GM12874 (cell line): ENCODE results near the gene RNF213.

Source experiments
- TF ChIP-seq, protein P1 (sequence below): IDR thresholded peaks from 2 replicates; pipeline ENCODE4 v1.5.1; 2011; ENCODE audit warnings: low read depth, mild to moderate bottlenecking, control low read depth, low read length, moderate library complexity; ENCODE audit not compliant: insufficient read depth

The RNF213 gene

DNA sequence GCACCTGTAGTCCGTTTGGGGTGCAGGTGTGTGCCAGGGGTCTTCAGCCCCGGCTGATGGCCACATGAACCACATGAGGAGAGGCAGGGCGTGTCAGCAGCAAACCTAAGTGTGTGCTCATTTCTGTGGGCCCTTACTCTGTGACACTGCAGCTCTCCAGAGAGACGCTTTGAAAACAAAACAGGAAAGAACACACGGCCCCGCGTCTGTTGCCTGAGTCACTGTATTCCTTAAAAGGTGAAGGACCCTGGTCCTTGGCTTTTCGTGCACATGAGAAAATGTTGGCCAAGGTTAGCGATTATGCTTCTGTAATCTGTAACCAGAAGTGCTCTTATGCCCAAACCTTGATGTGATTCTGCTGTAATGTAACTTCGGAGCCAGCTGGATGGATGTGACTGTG lies 176.9 kb downstream of the RNF213 start:
- TF ChIP-seq, protein P1, sequence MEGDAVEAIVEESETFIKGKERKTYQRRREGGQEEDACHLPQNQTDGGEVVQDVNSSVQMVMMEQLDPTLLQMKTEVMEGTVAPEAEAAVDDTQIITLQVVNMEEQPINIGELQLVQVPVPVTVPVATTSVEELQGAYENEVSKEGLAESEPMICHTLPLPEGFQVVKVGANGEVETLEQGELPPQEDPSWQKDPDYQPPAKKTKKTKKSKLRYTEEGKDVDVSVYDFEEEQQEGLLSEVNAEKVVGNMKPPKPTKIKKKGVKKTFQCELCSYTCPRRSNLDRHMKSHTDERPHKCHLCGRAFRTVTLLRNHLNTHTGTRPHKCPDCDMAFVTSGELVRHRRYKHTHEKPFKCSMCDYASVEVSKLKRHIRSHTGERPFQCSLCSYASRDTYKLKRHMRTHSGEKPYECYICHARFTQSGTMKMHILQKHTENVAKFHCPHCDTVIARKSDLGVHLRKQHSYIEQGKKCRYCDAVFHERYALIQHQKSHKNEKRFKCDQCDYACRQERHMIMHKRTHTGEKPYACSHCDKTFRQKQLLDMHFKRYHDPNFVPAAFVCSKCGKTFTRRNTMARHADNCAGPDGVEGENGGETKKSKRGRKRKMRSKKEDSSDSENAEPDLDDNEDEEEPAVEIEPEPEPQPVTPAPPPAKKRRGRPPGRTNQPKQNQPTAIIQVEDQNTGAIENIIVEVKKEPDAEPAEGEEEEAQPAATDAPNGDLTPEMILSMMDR: no peak

DNA sequence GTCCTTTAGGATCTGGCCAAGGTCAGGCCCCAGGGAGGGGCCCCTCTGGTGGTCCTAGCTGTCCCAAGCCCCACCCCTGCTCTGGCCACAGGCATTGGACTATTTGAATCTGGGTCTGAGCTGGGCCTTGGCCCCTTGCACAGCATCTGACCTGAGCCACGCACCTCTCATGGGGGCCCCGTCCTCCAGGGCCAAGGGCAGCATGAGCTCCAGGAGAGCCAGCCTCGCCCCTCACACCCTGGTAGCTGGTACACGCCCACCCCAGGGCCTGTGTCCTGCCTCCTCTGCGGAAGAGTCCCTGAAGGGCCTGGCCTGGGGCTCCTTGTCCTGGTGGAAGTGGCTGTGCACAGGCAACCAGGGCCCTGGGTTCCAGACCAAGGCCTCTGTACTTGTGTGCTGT lies 178.2 kb downstream of the RNF213 start:
- TF ChIP-seq, protein P1: no peak

DNA sequence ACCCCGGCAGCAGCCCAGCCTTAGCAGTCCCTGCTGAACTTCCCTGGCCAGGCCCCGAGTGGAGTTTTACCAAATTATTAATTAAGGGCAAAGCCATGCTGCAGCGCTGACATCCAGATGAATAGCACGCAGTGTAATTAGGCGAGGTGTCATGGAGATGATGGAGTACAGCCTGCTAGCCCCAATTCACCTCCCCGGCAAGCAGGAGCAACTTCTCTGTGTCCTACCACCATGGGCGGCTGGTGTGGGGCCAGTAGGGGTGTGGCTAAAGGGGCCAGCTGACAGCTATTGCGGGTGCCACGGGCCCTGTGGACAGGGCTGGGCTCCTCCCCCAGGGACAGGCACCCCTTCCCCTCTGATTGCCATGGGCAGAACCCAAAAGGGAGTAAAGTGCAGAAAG lies 178.8 kb downstream of the RNF213 start:
- TF ChIP-seq, protein P1: no peak

DNA sequence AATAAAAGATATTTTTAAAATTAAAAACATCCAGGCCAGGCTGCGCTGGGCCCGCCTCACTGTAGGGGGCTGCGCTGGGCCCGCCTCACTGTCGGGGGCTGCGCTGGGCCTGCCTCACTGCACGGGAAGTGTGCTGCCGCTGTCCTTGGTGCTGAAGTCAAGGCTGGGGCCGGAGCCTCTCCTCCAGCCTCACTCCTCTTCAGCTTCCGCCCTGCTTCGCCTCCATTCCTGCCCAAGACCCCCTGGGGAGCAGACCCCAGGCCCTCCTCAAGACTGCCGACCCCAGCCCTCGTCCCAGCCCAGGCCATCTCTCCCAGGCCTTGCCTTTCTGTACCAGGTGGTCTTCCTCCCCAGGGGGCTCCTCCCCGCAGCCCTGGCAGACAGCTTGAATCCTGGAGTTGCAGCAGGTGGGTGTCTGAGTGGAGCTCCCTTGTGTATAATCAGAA lies 180.5 kb downstream of the RNF213 start:
- TF ChIP-seq, protein P1: no peak

DNA sequence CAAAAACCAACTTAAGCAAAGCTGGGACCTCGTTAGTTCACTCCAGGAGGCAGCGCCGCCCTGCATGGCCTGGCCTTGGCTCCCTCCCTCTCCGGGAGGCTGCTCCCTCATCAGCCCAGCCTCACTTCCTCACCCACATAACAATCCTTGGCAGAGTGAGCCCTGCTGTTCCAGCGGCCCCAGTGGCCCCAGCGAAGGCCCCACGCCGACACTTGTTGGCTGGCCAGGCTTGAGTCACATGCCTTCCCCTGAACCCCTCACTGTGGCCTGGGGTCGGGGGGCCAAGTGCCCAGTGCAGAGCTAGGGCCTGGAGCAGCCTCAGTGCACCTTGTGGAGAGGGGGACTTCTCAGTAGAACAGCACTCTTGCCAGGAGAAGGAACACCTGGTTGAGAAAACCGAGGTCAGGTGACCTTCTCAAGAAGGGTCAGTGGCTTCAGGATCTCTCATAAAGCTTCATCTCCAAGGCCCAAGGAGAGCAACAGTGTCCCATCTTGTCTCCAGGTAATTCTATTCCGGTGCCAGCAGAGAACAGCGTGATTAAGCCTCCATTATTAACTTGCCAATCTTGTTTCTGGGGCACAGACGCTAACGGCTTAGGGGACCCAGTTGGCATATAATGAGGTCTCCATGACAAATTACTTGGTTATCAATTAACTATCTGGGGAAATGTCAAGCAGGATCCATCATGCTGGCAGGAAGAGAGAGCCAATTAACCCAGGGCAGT lies 181.1 kb downstream of the RNF213 start:
- TF ChIP-seq, protein P1: no peak

DNA sequence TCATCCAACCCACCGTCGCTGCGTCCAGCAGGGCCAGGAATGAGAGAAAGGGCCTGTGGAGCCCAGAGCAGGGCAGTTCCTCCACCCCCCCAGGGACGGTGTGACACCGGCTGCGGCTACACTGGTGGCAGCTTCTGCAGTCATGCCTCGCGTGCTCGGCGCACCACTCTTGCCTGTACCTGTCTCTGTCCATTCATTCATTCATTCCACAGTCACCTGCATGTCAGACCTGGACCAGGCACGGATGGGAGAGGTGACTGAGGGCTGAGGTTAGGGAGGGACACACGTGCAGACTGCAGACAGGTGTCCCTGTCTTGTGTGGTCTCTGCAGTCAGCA lies 181.6 kb downstream of the RNF213 start:
- TF ChIP-seq, protein P1: no peak

DNA sequence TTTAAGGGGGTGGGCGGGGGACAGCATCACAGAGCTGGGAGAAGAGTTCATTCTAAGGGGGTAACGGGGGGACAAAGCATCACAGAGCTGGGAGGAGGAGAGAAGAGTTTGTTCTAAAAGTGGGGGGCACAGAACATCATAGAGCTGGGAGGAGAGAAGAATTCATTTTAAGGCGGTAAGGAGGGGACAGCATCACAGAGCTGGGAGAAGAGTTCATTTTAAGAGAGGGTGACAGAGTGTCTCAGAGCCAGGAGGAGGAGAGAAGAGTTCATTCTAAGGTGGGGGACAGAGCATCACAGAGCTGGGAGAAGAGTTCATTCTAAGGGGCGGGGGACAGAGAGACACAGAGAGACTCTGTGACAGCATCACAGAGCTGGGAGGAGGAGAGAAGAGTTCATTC lies 182.1 kb downstream of the RNF213 start:
- TF ChIP-seq, protein P1: no peak
